Measurements from ENCODE around the gene GBP6. TPM values are rescaled to one million over a fixed set of nuclear protein-coding genes. Genes with fewer than 3 reads are reported as not detected.
"Not testable (repeated sequence)": the region's sequence is repeated elsewhere in the genome, so short reads cannot be mapped to it uniquely, and the experiment has no call there.

The GBP6 gene
- polyA plus RNA-seq, 3 donors = not detected

- no peaks in the 10 kb centered on the region for H3K36me3 Mint-ChIP-seq
- Histone ChIP-seq H4K20me1 (ENCODE audit: insufficient read depth, low read length) (no peaks in the 10 kb centered on the region), H3K4me3 (replicated peaks in 1 of 3; ENCODE audit: low read depth in 2 of 3, low read length in 3 of 3) (no peak overlapping the region), H3K9me3 (replicated peaks in 1 of 2; ENCODE audit: control insufficient read depth in 1 of 2, insufficient read depth in 1 of 2, low read length in 2 of 2) (no peaks in the 10 kb centered on the region), H2AFZ (ENCODE audit: insufficient read depth, low read depth, low read length, poor library complexity, severe bottlenecking) (no peak overlapping the region), H3K9ac (ENCODE audit: insufficient read depth, low read length, poor library complexity, severe bottlenecking) (no peak overlapping the region), H3K4me1 (ENCODE audit: control insufficient read depth in 1 of 2, insufficient read depth in 2 of 2, low read length in 2 of 2) (peaks cover 2 to 17% of the 10 kb centered on the region in 2 donors), H3K27ac (ENCODE audit: low read depth in 1 of 2, low read length in 2 of 2) (no peak overlapping the region), H3K79me2 (ENCODE audit: insufficient read depth, low read length) (no peaks in the 10 kb centered on the region), H3K27me3 (ENCODE audit: control insufficient read depth in 2 of 2, insufficient read depth in 2 of 2, low read length in 2 of 2) (no peaks in the 10 kb centered on the region), H3K4me2 (replicated peaks; ENCODE audit: extremely low read depth, low read length, poor library complexity, severe bottlenecking) (no peak overlapping the region), H3K36me3 (replicated peaks in 1 of 2; ENCODE audit: control insufficient read depth in 1 of 2, insufficient read depth in 2 of 2, low read length in 2 of 2) (no peaks in the 10 kb centered on the region)
- intact Hi-C loops (cut with micrococcal nuclease) = no loop called here
- H3K9me3 Mint-ChIP-seq = peaks cover 0 to 13% (median 4%) of the 10 kb centered on the region in 7 donors
- peaks cover 0 to 3% (median 2%) of the 10 kb centered on the region in 3 donors for H3K27me3 Mint-ChIP-seq (ENCODE audit: low read depth in 3 of 3)
- H3K4me1 Mint-ChIP-seq = peaks cover 24% of the 10 kb centered on the region
- TF ChIP-seq CTCF (IDR thresholded peaks at IDR 0.05) = no peak
- 95% methylated on average over 7 of the region's 11 CpGs for WGBS (ENCODE audit: insufficient coverage)
- no peak overlapping the region for H3K27ac Mint-ChIP-seq
- no peak overlapping the region for H3K4me3 Mint-ChIP-seq
- no peak for DNase-seq
These were observed 41.5 kb downstream of the GBP6 start for GRCh38 chr1:89405275-89405929.

- DNase-seq = peak in 2 of 3 donors; percentile 5 to 42
These were observed 43.5 kb downstream of the GBP6 start for GRCh38 chr1:89407360-89407759.

GRCh38 chr1:89407768-89408167, 43.9 kb downstream of the GBP6 start:
- peak overlapping the region; percentile 8 to 64 (median 60) for H3K4me3 ChIP-seq (replicated peaks in 1 of 3; ENCODE audit: low read depth in 2 of 3, low read length in 3 of 3)

More at GRCh38 chr1:89407360-89407759, 43.5 kb downstream of the GBP6 start:
- Histone ChIP-seq H3K4me2 (replicated peaks; ENCODE audit: extremely low read depth, low read length, poor library complexity, severe bottlenecking) (peak overlapping the region; percentile 60), H3K4me3 (replicated peaks in 1 of 3; ENCODE audit: low read depth in 2 of 3, low read length in 3 of 3) (peak overlapping the region; percentile 8 to 64 (median 60)), H3K9me3 (replicated peaks in 1 of 2; ENCODE audit: control insufficient read depth in 1 of 2, insufficient read depth in 1 of 2, low read length in 2 of 2) (no peaks in the 10 kb centered on the region), H2AFZ (ENCODE audit: insufficient read depth, low read depth, low read length, poor library complexity, severe bottlenecking) (peak overlapping the region; percentile 60), H3K27ac (ENCODE audit: low read depth in 1 of 2, low read length in 2 of 2) (peak overlapping the region in 1 of 2 donors; percentile 76), H3K79me2 (ENCODE audit: insufficient read depth, low read length) (no peaks in the 10 kb centered on the region), H3K27me3 (ENCODE audit: control insufficient read depth in 2 of 2, insufficient read depth in 2 of 2, low read length in 2 of 2) (no peaks in the 10 kb centered on the region), H3K36me3 (replicated peaks in 1 of 2; ENCODE audit: control insufficient read depth in 1 of 2, insufficient read depth in 2 of 2, low read length in 2 of 2) (no peaks in the 10 kb centered on the region), H4K20me1 (ENCODE audit: insufficient read depth, low read length) (no peaks in the 10 kb centered on the region), H3K4me1 (ENCODE audit: control insufficient read depth in 1 of 2, insufficient read depth in 2 of 2, low read length in 2 of 2) (peaks cover 2 to 17% of the 10 kb centered on the region in 2 donors), H3K9ac (ENCODE audit: insufficient read depth, low read length, poor library complexity, severe bottlenecking) (peak overlapping the region; percentile 32)
- intact Hi-C loops (cut with micrococcal nuclease) = no loop called here
- peaks cover 0 to 1% (median 0%) of the 10 kb centered on the region in 3 donors for H3K27me3 Mint-ChIP-seq (ENCODE audit: low read depth in 3 of 3)
- H3K36me3 Mint-ChIP-seq = peaks cover 0 to 5% of the 10 kb centered on the region in 2 donors
- no peak for TF ChIP-seq CTCF (IDR thresholded peaks at IDR 0.05)
- no CpG with 5 or more reads among the region's 1 CpG for WGBS (ENCODE audit: insufficient coverage)
- H3K27ac Mint-ChIP-seq = peak overlapping the region in 3 of 7 donors; percentile 64 to 83 (median 80)
- peaks cover 25% of the 10 kb centered on the region for H3K4me1 Mint-ChIP-seq
- H3K4me3 Mint-ChIP-seq = peak overlapping the region; percentile 65 to 88
- H3K9me3 Mint-ChIP-seq = peaks cover 0 to 9% (median 2%) of the 10 kb centered on the region in 7 donors

More at GRCh38 chr1:89407768-89408167, 43.9 kb downstream of the GBP6 start:
- H3K27me3 ChIP-seq (ENCODE audit: control insufficient read depth in 2 of 2, insufficient read depth in 2 of 2, low read length in 2 of 2); H3K9me3 ChIP-seq (replicated peaks in 1 of 2; ENCODE audit: control insufficient read depth in 1 of 2, insufficient read depth in 1 of 2, low read length in 2 of 2); H4K20me1 ChIP-seq (ENCODE audit: insufficient read depth, low read length); H3K9me3 Mint-ChIP-seq; H3K36me3 ChIP-seq (replicated peaks in 1 of 2; ENCODE audit: control insufficient read depth in 1 of 2, insufficient read depth in 2 of 2, low read length in 2 of 2); H3K27me3 Mint-ChIP-seq (ENCODE audit: low read depth in 3 of 3); H3K79me2 ChIP-seq (ENCODE audit: insufficient read depth, low read length); intact Hi-C loops (cut with micrococcal nuclease); DNase-seq; H3K36me3 Mint-ChIP-seq: not testable (repeated sequence)
- H3K27ac ChIP-seq (ENCODE audit: low read depth in 1 of 2, low read length in 2 of 2) = peak overlapping the region in 1 of 2 donors; percentile 76
- H3K4me2 ChIP-seq (replicated peaks; ENCODE audit: extremely low read depth, low read length, poor library complexity, severe bottlenecking) = peak overlapping the region; percentile 60
- H3K4me3 Mint-ChIP-seq = peak overlapping the region; percentile 65 to 88
- H3K9ac ChIP-seq (ENCODE audit: insufficient read depth, low read length, poor library complexity, severe bottlenecking) = peak overlapping the region; percentile 32
- H3K4me1 ChIP-seq (ENCODE audit: control insufficient read depth in 1 of 2, insufficient read depth in 2 of 2, low read length in 2 of 2) = peaks cover 2 to 17% of the 10 kb centered on the region in 2 donors
- WGBS (ENCODE audit: insufficient coverage) = no CpG with 5 or more reads among the region's 2 CpGs
- H3K4me1 Mint-ChIP-seq = peaks cover 25% of the 10 kb centered on the region
- peak overlapping the region in 3 of 7 donors; percentile 64 to 83 (median 80) for H3K27ac Mint-ChIP-seq
- H2AFZ ChIP-seq (ENCODE audit: insufficient read depth, low read depth, low read length, poor library complexity, severe bottlenecking) = peak overlapping the region; percentile 60
